Upper lobe of left lung (tissue), 4 donors: ENCODE results near the gene SLC22A17.

Experiments used
- CTCF ChIP-seq, 6 experiments: fragments of 450-650 bp in 4 of 6; fragments of 200-600 bp in 2 of 6; sonication (generic) in 2 of 6; IDR thresholded peaks; one replicate each; pipeline ENCODE4 v1.5.1; 2016 to 2019; ENCODE audit warnings: antibody characterized with exemption in 6 of 6
- EP300 ChIP-seq, 4 donors: sonication (generic); formaldehyde crosslinking; IDR thresholded peaks; one replicate each; pipeline ENCODE4 v1.5.1; 2017; ENCODE audit warnings: antibody characterized with exemption in 4 of 4, control low read depth in 2 of 4
- POLR2A ChIP-seq, 4 donors: fragments of 450-650 bp; IDR thresholded peaks; one replicate each; pipeline ENCODE4 v1.5.1; 2016 to 2017; ENCODE audit warnings: antibody characterized with exemption in 4 of 4, mild to moderate bottlenecking in 2 of 4
- POLR2AphosphoS5 ChIP-seq, 2 donors: sonication (generic); formaldehyde crosslinking; IDR thresholded peaks; one replicate each; pipeline ENCODE4 v1.5.1; 2017; ENCODE audit warnings: antibody characterized with exemption in 2 of 2

GRCh38 chr14:23401291-23401690 lies 48.6 kb upstream of the SLC22A17 start:
- TF ChIP-seq POLR2A (IDR thresholded peaks at IDR 0.05), result no peak
- no peak for TF ChIP-seq CTCF (IDR thresholded peaks at IDR 0.05)
- no peak for TF ChIP-seq POLR2AphosphoS5 (IDR thresholded peaks at IDR 0.05)
- no peak for TF ChIP-seq EP300 (IDR thresholded peaks at IDR 0.05)
